GM19023 (cell line): Measurements from ENCODE around the gene CHTF8.
"Not testable (repeated sequence)": the region's sequence is repeated elsewhere in the genome, so short reads cannot be mapped to it uniquely, and the experiment has no call there.

Source experiments
- ATAC-seq: cut with Tn5 transposase; IDR thresholded peaks from one replicate; pipeline ENCODE4 v1.9.1; 2021; ENCODE audit warnings: mild to moderate bottlenecking, moderate library complexity; ENCODE audit not compliant: unreplicated experiment

The CHTF8 gene

GRCh38 chr16:69132424-69133252, at the start of gene CHTF8, which contains the start of gene UTP4:
TSS of gene CHTF8 (minus strand) at chr16:69132588. CDS start at chr16:69121458, 11,130 bp downstream.
TSS of gene UTP4 (plus strand) at chr16:69132649. CDS start at chr16:69133460, 811 bp downstream.
- peak; percentile 87 for ATAC-seq

GRCh38 chr16:69180011-69180338, 47.6 kb upstream of the CHTF8 start:
- no peak for ATAC-seq

- ATAC-seq: no peak
Measured at GRCh38 chr16:69179328-69180010, 47.1 kb upstream of the CHTF8 start.

GRCh38 chr16:69176033-69176800, 43.8 kb upstream of the CHTF8 start:
- no peak for ATAC-seq

GRCh38 chr16:69171325-69172084, 39.1 kb upstream of the CHTF8 start:
- ATAC-seq: no peak

GRCh38 chr16:69169607-69170352, 37.4 kb upstream of the CHTF8 start:
- no peak for ATAC-seq

GRCh38 chr16:69169051-69169450, 36.7 kb upstream of the CHTF8 start:
- no peak for ATAC-seq

GRCh38 chr16:69166946-69167930, 34.9 kb upstream of the CHTF8 start:
- ATAC-seq: no peak

- ATAC-seq: no peak
Measured at GRCh38 chr16:69166221-69166833, 33.9 kb upstream of the CHTF8 start.

- ATAC-seq: no peak
Measured at GRCh38 chr16:69165584-69165983, 33.2 kb upstream of the CHTF8 start.

- ATAC-seq: no peak
Measured at GRCh38 chr16:69160192-69160591, 27.8 kb upstream of the CHTF8 start.

GRCh38 chr16:69157196-69157595, 24.8 kb upstream of the CHTF8 start:
- no peak for ATAC-seq

- ATAC-seq: no peak
Measured at GRCh38 chr16:69150146-69150865, 17.9 kb upstream of the CHTF8 start.

GRCh38 chr16:69149621-69150020, 17.2 kb upstream of the CHTF8 start:
- not testable (repeated sequence) for ATAC-seq

GRCh38 chr16:69145658-69146057, 13.3 kb upstream of the CHTF8 start:
- ATAC-seq: no peak

GRCh38 chr16:69143116-69143515, 10.7 kb upstream of the CHTF8 start:
- ATAC-seq: no peak

- ATAC-seq: no peak
Measured at GRCh38 chr16:69141936-69142335, 9.5 kb upstream of the CHTF8 start.

- no peak for ATAC-seq
Measured at GRCh38 chr16:69141014-69141413, 8.6 kb upstream of the CHTF8 start.
